HG03439 (cell line): ENCODE data around the gene GAS2L3.
"Not testable (repeated sequence)": the region's sequence is repeated elsewhere in the genome, so short reads cannot be mapped to it uniquely, and the experiment has no call there.

Experiments used
- ATAC-seq: cut with Tn5 transposase; IDR thresholded peaks from one replicate; pipeline ENCODE4 v1.9.1; 2021; ENCODE audit warnings: mild to moderate bottlenecking, moderate library complexity; ENCODE audit not compliant: unreplicated experiment

The GAS2L3 gene

GRCh38 chr12:100573292-100574186 is at the start of gene GAS2L3:
Gene GAS2L3, plus strand, starts transcription at chr12:100573684. Its CDS starts 21,221 bp downstream, at chr12:100594905.
- ATAC-seq = peak; percentile 98

DNA sequence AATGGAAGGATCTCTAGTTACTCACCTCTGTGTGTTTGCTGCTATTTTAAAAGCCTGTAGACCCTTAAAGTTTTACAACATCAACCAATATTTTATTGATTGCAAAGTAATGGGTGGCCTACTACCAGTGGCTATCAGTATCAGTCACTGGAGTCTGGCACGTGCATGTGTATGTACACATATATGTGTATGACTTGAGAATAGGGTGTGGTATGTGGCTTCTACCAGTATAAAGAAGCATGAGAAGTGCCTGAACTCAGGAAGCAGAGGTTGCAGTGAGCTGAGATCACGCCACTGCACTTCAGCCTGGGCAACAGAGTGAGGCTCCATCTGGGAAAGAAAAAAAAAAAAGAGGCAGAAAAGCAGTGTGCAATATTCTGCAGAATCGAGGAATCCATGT is 45.5 kb upstream of the GAS2L3 start:
- ATAC-seq = no peak

- ATAC-seq = no peak
Observed at GRCh38 chr12:100528471-100529127, 44.9 kb upstream of the GAS2L3 start.

DNA sequence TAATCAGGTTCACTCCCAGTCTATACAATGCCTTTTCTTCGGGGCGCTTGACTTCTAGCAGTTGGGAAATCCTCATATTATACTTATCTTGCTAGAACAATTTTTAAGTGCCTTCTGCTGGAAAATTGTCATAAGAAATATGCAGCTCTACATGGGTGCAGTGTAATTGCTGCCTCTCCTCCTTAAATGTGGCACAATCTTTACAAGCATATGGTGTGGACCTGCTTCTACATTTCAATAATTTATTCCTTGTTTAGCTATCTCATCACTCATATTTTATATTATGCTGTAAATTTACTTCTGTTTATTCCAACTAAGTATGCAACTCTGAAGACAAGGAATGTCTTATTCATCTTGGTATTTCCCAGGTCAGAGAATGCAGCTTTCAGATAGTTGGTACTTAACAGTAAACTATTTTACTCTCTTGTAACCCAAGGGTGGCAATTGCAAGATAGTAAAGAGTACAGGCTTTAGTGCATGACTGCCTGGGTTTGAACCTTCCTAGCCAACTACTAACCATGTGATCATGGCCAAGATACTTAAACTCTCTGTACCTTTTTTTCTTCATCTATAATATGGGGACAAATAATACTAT is 43.6 kb upstream of the GAS2L3 start:
- no peak for ATAC-seq

DNA sequence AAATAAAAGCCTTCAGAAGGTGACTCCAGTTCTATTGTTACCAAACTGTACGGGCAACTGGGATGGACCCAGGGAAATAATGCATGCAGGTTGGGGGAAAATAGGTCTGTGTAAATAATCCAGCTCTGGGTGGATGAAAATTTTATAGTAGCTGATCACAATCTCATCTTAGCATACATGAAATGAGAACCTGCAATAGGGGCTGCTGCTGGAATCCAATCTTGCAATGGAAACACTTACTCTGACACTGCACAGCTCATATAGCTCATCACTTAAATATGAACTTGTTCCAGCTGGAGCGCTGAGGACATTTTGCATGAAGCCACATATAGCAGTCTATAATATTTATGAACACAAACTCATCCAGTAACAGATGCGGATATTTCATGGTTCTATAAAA is 40.1 kb upstream of the GAS2L3 start:
- ATAC-seq = no peak

GRCh38 chr12:100534625-100535227 is 38.8 kb upstream of the GAS2L3 start:
- no peak for ATAC-seq

DNA sequence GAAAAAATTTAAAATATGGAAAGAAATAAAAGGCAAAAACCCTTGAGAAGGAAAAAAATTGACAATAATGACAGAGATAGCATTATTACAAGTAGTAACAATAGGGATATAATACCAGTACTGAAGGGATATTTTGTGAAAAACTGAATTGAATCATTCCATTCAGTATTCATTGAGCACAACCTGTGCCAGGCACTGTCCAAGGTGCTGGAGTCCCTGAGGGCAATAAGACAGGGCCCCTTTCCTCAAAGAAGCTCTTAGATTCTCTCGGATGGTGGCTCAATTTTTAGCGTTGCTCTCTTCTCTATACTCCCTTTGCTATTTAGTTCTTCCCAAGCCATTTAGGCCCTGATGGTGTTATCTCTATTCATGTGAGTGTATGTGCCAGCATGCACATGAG is 34.3 kb upstream of the GAS2L3 start:
- no peak for ATAC-seq

- no peak for ATAC-seq
Observed at GRCh38 chr12:100544165-100544564, 29.3 kb upstream of the GAS2L3 start.

GRCh38 chr12:100545092-100545491 is 28.4 kb upstream of the GAS2L3 start:
- no peak for ATAC-seq

DNA sequence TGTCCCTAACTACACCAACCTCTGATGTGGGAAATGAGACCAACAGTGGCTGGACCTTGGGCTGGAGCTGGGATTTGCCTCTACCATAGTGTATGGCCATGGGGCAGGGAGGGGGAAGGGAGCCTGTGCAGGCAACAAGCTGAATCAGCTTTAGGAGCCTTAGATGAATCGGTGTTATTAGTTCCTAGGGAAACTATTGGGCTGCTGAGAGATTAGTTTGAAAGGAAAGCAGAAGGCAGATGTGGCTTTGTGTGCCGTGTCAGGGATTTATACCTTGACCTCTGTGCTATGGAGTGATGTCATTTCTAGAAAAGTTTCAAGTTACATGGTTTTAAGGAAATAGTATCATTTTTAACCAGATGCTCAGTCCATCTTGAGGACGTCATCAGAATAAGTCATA is 19.5 kb upstream of the GAS2L3 start:
- no peak for ATAC-seq

DNA sequence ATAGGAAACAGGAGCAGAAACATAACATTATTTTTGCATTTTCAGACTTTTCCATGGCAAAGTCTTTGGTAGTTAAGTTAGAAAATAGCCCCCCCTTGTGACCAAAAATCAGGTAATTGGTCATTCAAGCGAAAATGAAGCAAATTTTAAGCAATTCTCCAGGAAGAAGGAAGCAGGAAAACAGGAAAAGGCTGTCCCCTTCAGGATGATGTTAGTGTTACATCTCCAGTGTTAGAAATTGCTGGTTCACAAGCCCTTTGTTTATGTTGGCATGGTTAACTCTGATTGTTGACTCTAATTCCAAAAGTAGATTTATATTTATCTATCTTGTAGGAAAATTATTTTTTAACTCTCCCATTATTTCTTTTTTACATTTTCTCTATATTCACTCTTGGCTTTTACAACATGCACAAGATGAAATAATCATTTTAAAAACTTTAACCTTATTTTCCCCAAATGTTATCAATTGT is 18.8 kb upstream of the GAS2L3 start:
- no peak for ATAC-seq

DNA sequence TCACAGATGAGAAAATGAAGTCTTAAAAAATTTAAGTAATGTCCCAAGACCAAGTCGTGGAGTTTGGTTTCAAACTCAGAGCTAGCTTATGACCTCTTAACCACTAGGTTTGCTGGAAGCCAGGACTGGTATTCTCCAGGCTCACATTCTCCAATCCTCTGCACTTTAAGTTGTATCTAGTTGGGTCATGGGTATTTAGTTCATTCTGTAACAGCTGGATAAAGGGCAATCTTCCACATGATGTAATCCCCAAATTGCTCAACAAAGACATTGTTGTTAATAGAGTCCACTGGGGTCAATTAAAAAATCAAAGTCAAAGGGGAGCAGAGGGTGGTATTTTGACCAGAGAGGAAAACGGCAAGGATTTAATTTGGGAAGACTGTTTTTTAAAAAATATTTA is 17.8 kb upstream of the GAS2L3 start:
- ATAC-seq = no peak

DNA sequence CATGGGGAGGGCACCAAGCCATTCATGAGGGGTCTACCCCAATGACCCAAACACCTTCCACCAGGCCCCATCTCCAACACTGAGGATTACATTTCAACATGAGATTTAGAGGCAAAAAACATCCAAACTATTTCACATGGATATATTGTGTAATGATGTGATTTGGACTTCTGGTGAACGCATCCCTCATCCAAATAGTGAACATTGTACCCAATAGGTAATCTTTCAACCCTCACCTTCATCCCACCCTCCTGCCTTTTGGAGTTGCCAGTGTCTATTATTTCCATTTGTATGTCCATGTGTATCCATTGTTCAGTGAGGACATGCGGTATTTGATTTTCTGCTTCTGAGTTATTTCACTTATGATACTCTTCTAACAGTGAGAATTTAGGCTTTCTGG is 16.1 kb upstream of the GAS2L3 start:
- no peak for ATAC-seq

GRCh38 chr12:100559261-100559660 is 14.2 kb upstream of the GAS2L3 start:
- ATAC-seq = not testable (repeated sequence)

GRCh38 chr12:100564090-100564489 is 9.4 kb upstream of the GAS2L3 start:
- ATAC-seq = no peak

GRCh38 chr12:100564905-100565467 is 8.5 kb upstream of the GAS2L3 start:
- no peak for ATAC-seq

DNA sequence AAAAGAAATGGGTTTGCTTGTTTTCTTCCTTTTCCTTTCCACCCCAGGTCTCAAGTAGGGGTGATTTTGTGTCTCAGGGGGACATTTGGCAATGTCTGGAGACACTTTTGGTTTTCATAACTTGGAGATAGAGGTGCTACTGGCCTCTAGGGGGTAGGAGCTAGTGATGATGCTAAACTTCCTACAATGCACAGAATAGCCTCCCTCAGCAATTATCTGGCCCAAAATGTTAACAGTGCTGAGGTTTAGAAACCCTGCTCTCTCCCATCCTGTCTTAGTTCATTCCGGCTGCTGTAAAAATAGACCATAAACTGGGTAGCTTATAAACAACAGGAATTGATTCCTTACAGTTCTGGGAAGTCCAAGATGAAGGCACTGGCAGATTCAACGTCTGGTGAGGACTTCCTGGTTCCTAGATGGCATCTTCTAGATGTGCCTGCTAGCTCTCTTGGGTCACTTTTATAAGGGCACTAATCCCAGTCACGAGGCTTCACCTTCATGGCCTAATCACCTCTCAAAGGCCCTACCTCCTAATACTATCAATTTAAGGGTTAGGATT is 7.4 kb upstream of the GAS2L3 start:
- no peak for ATAC-seq

- peak; percentile 94 for ATAC-seq
Observed at GRCh38 chr12:100566887-100567637, 6.4 kb upstream of the GAS2L3 start.

DNA sequence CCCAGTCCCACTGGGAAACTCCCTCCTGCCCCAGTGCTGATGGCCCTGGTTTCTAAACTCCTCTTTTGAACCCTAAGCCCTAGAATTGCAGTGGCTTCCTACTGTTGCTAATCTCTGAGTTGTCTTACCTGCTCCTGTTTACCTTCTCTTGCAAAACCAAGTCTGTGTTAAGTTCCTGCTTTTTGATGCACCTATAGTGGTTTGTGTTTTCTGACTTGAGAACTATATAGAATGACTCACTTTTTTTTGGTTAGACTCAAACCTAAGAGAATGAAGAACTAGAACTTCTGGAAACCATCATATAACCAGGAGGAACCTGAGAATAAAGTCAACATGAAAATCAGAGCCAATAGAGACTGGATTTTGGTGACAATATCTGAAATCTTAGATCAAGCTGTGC is 5.5 kb upstream of the GAS2L3 start:
- no peak for ATAC-seq

GRCh38 chr12:100572184-100572583 is 1.3 kb upstream of the GAS2L3 start:
- no peak for ATAC-seq
